Measurements from ENCODE around the gene NSMCE4A.
"Not testable (repeated sequence)": the region's sequence is repeated elsewhere in the genome, so short reads cannot be mapped to it uniquely, and the experiment has no call there.

Gene NSMCE4A

DNA sequence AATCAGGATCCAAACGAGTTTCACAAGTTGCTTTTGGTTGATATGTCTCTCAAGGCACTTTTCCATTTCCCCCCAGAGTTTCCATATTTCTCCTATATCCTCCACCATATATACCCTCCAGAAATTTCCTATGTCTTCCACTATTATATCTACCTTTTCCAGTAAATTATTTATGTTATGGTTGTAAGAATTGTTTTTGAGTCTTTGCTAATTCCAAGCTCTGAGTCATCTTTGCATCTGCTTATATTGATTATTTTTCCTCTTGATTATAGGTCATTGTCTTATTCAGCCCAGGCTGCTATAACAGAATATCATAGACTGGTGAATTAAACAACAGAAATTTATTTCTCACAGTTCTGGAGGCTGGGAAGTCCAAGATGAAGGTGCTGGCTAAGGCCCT, 26.7 kb upstream of the NSMCE4A start:
- no peak for ATAC-seq
- peaks cover 20% of the 10 kb centered on the region for H3K9me3 Mint-ChIP-seq
- H3K4me1 Mint-ChIP-seq = no peaks in the 10 kb centered on the region
- H3K27ac Mint-ChIP-seq = no peak overlapping the region
- DNase-seq (ENCODE audit: low spot score in 2 of 2) = no peak
- H3K4me3 Mint-ChIP-seq = no peak overlapping the region
- no peaks in the 10 kb centered on the region for H3K36me3 Mint-ChIP-seq

DNA sequence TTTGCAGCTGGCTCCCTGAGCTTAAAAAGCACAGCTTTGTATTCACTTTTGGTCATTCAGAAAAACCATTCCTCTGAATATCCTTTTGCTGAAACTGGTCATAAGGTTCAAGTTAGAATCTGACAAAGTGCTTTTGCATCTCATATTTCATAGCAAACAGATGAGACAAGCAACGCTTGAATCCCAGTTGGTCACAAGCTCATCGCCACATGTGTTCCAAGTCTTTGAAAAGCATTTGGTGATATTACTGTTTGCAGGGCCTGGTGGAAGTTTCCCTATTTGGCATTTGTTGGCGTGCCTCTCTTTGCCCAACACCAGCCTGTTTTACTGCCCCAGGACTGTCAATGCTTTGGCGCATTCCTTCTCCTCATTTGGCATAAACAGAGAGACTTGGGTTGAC, 24.3 kb upstream of the NSMCE4A start:
- DNase-seq (ENCODE audit: low spot score in 2 of 2) (no peak), ATAC-seq (no peak)
- no peak overlapping the region for H3K4me3 Mint-ChIP-seq
- H3K27ac Mint-ChIP-seq = no peak overlapping the region
- no peaks in the 10 kb centered on the region for H3K4me1 Mint-ChIP-seq
- peaks cover 20% of the 10 kb centered on the region for H3K9me3 Mint-ChIP-seq
- no peaks in the 10 kb centered on the region for H3K36me3 Mint-ChIP-seq

DNA sequence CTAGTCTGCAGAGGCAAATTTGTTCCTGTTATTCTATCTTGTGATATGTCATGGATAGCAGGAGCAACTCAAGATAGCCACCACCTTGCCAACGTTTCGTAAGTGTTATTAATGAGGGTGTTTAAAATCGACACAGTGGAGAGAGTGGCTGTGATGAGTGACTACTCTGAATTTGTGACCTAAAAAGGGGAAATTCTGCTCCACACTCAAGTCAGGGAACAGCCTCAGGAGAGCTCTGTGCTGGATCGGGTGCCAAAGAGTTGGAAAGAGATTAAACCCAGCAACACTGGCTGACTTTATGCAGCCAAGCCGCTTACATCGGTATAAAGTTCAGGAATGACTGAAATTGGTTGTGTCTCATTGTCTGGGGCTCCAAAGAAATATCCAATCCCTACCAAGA, 23.4 kb upstream of the NSMCE4A start:
- DNase-seq (ENCODE audit: low spot score in 2 of 2) = no peak
- Mint-ChIP-seq H3K27ac (no peak overlapping the region), H3K9me3 (peaks cover 20% of the 10 kb centered on the region), H3K4me3 (no peak overlapping the region), H3K36me3 (no peaks in the 10 kb centered on the region), H3K4me1 (no peaks in the 10 kb centered on the region)
- no peak for ATAC-seq

DNA sequence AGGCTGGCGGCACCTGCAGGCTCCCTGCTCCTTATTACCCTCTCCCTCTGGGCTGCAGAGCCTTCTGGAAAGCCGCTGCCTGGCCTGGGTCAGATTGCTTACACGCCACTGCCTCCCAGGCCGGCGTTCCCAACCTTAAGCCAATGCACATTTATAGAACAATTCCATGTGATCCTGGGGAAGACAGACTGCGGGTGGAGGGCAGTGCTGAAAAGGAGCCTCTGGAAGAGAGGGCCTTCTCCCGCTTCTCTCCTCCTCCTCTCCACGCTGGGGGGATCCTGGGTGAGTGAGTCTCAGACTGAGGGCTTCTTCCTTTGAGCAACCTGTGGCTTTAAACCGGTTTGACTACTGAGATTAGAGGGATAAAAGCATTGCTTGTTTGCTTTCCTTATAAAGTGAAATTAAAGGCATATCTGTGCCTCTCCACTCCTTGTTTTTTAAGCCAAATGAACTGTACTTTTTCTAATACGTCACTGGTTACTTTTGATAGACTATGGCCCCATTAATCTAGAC, 19.5 kb upstream of the NSMCE4A start:
- Mint-ChIP-seq H3K27ac (no peak overlapping the region), H3K36me3 (no peaks in the 10 kb centered on the region), H3K9me3 (peaks cover under 1% of the 10 kb centered on the region), H3K4me3 (no peak overlapping the region), H3K4me1 (peaks cover 6% of the 10 kb centered on the region)
- no peak for ATAC-seq
- DNase-seq (ENCODE audit: low spot score in 2 of 2) = no peak

- not testable (repeated sequence) for DNase-seq (ENCODE audit: low spot score in 2 of 2)
Measured at GRCh38 chr10:121991727-121992126, 16.7 kb upstream of the NSMCE4A start.

DNA sequence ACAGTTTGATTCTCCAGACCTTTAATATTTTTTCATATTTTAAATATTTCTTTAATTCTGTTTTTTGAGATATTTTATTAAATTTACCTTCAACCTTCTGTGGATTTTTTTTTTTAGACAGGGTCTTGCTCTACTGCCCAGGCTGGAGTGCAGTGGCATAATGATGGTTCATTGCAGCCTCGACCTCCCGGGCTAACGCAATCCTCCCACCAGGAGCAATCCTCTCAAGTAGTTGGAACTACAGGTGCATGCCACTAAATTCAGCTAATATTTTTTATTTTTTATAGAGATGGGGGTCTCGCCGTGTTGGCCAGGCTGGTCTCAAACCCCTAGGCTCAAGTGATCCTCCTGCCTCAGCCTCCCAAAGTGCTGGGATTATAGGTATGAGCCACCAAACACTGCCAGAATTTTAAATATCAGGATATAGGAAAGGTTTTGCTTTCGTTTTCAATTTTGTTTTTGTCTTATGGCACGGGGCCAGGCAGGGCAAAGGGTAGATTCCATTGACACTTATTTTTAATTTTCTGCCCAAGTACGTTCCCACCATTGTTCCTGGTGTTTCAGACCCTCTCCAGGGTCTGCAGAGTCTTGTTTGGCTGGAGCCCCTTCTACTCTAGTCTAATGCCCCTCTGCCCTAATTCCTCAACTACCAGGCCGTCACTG, 15.1 kb upstream of the NSMCE4A start:
- DNase-seq (ENCODE audit: low spot score in 2 of 2) (no peak), ATAC-seq (no peak)
- no peaks in the 10 kb centered on the region for H3K36me3 Mint-ChIP-seq
- H3K4me1 Mint-ChIP-seq = peaks cover 6% of the 10 kb centered on the region
- H3K9me3 Mint-ChIP-seq = no peaks in the 10 kb centered on the region
- H3K4me3 Mint-ChIP-seq = no peak overlapping the region
- H3K27ac Mint-ChIP-seq = no peak overlapping the region

More at GRCh38 chr10:121991727-121992126, 16.7 kb upstream of the NSMCE4A start:
- H3K36me3 Mint-ChIP-seq, ATAC-seq, H3K4me3 Mint-ChIP-seq, H3K9me3 Mint-ChIP-seq, H3K4me1 Mint-ChIP-seq, H3K27ac Mint-ChIP-seq: not testable (repeated sequence)

DNA sequence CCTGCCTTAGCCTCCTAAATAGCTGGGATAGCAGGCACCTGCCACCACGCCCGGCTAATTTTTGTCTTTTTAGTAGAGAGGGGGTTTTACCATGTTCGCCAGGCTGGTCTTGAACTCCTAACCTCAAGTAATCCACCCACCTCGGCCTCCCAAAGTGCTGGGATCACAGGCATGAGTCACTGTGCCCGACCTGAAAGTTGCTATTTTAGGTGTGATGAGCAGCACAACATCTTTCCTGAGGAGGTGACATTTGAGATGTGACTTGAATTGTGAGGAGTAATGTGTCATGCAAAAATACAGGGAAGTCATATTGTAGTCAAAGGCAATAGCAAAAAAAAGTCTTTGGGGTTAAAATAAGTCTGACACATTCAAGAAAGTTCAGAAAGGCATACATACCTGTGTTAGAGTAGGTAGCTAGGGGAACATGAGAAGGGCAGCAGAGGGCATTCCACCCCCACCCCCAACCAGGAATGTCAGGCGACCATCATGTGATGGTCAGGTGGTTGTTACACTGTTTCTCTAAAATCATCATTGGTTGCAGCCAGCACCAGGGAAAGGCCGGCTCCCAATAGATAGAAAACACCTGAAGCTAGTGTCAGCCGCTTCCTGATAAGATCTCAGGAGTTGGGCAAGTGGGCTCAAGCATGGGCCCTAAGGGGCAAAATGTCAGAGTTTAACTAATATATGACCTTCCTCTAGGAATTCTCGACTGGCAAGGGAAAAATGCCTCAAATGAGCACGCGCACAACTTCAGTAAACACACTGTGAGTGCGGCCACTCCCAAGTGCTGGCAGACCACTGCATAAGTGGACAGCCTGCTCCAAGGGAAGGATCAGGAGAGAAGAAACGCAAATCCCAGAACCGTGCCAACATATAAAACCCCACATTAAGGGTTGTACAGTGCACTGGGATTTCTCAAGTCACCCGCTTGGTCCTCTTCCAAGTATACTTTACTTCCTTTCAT, 13.6 kb upstream of the NSMCE4A start, which contains the start of gene TACC2:
TACC2 (plus strand) TSS at position 803 of the 964 bp plus-strand sequence. CDS start 32,819 bp downstream, outside the sequence.
- peaks cover 3% of the 10 kb centered on the region for H3K9me3 Mint-ChIP-seq
- H3K4me3 Mint-ChIP-seq = no peak within 1 kb of the TSS
- H3K27ac Mint-ChIP-seq = no peak within 1 kb of the TSS
- peaks cover 6% of the 10 kb centered on the region for H3K4me1 Mint-ChIP-seq
- DNase-seq (ENCODE audit: low spot score in 2 of 2) = no peak
- no peak for ATAC-seq
- H3K36me3 Mint-ChIP-seq = no peaks in the 10 kb centered on the region

DNA sequence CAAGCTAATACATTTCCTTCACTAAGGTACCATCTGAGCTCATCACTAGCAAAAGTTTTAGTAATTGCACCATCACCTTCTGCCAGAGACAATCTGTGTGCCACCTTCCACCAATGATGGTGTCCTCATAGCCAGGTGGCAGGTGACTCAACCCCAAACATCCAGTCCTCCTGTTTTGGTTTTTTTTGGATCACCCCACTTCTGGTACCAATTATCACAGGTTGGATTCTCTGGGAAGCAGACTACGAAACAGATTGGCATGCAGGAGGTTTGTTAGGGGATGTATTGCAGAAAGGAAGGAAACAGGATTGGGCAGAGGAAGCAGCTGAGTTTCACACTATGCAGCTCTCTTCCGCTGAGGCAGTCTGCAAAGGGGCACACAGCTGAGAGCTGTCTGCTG, 9.4 kb upstream of the NSMCE4A start:
- ATAC-seq = no peak
- Mint-ChIP-seq H3K9me3 (peaks cover 3% of the 10 kb centered on the region), H3K4me1 (no peaks in the 10 kb centered on the region)

DNA sequence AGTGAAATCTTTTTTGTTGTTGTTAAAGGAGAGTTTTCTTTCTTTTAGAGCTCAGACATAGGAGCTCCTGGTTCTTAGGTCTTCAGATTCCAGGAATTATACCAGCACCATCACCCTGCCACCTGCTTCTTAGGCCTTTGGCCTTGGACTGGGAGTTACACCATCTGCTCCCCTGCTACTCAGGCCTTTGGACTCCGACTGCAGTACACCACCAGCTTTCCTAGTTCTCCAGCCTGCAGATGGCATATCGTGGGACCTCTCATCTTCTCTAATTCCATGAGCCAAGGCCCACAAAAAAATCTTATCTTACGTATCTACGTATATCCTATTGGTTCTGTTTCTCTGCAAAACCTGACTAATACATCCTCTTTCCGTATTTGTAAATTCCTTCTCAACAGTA, 8.8 kb upstream of the NSMCE4A start:
- no peak overlapping the region for H3K4me3 Mint-ChIP-seq
- no peak overlapping the region for H3K27ac Mint-ChIP-seq
- ATAC-seq = no peak
- DNase-seq (ENCODE audit: low spot score in 2 of 2) = no peak
- H3K36me3 Mint-ChIP-seq = no peaks in the 10 kb centered on the region
- H3K4me1 Mint-ChIP-seq = no peaks in the 10 kb centered on the region
- H3K9me3 Mint-ChIP-seq = peaks cover 3% of the 10 kb centered on the region

More for the DNA sequence above, 9.4 kb upstream of the NSMCE4A start:
- Mint-ChIP-seq H3K4me3 (no peak overlapping the region), H3K27ac (no peak overlapping the region), H3K36me3 (no peaks in the 10 kb centered on the region)
- no peak for DNase-seq (ENCODE audit: low spot score in 2 of 2)

DNA sequence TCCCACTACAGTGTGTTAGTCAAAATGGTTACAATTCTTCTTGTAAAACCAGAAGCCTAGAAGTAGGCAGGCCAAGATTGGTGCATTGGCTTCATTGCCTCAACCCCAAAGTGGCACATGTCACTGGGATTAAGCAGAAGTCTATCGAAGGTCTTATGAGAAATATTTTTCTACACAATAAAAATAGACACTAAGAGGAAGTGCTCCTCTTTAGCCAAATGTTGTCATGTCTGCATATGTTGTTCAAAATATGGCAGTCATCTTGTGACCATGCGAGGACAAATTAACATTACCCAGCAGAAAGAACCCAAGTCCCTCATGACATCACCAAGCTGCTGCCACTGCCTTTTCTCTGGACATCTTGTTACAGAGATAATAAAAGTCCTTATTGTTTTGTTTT, 6.3 kb upstream of the NSMCE4A start:
- H3K36me3 Mint-ChIP-seq = no peaks in the 10 kb centered on the region
- no peak for ATAC-seq
- no peak for DNase-seq (ENCODE audit: low spot score in 2 of 2)
- H3K4me1 Mint-ChIP-seq = no peaks in the 10 kb centered on the region
- peaks cover 3% of the 10 kb centered on the region for H3K9me3 Mint-ChIP-seq
- no peak overlapping the region for H3K4me3 Mint-ChIP-seq
- H3K27ac Mint-ChIP-seq = no peak overlapping the region

GRCh38 chr10:121978511-121978910, 3.5 kb upstream of the NSMCE4A start:
- Mint-ChIP-seq H3K27ac (no peak overlapping the region), H3K36me3 (peaks cover 2% of the 10 kb centered on the region), H3K4me3 (no peak overlapping the region), H3K9me3 (no peaks in the 10 kb centered on the region), H3K4me1 (peaks cover 8% of the 10 kb centered on the region)
- no peak for ATAC-seq
- no peak for DNase-seq (ENCODE audit: low spot score in 2 of 2)

DNA sequence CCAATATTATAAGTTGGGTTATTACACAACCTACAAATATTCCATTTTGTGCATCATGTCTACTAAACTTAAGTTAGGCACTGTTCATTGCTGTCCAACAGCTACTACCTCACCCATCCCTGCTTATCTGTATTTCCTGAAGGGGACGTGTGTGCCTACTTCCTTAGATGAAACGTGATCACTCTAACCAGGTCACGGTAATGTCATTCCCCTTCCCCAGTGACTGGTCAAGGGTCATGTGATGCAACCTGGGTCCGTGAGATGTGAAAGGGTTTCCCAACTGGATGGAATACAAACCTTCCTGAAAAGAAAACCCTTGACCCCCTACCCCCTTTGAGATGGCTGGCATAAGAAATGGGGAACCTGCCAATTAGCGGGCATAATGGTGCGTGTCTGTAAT, 1.6 kb upstream of the NSMCE4A start:
- DNase-seq (ENCODE audit: low spot score in 2 of 2) (no peak), ATAC-seq (no peak)
- Mint-ChIP-seq H3K36me3 (peaks cover 17% of the 10 kb centered on the region), H3K4me1 (peaks cover 24% of the 10 kb centered on the region), H3K27ac (no peak overlapping the region), H3K9me3 (no peaks in the 10 kb centered on the region), H3K4me3 (no peak overlapping the region)

- Mint-ChIP-seq H3K27ac (no peak overlapping the region), H3K36me3 (peaks cover 29% of the 10 kb centered on the region), H3K9me3 (no peaks in the 10 kb centered on the region), H3K4me3 (peak overlapping the region; percentile 77), H3K4me1 (peaks cover 26% of the 10 kb centered on the region)
- DNase-seq (ENCODE audit: low spot score in 2 of 2) = no peak
- no peak for ATAC-seq
Measured at GRCh38 chr10:121975295-121976086, 474 bp upstream of the NSMCE4A start.

DNA sequence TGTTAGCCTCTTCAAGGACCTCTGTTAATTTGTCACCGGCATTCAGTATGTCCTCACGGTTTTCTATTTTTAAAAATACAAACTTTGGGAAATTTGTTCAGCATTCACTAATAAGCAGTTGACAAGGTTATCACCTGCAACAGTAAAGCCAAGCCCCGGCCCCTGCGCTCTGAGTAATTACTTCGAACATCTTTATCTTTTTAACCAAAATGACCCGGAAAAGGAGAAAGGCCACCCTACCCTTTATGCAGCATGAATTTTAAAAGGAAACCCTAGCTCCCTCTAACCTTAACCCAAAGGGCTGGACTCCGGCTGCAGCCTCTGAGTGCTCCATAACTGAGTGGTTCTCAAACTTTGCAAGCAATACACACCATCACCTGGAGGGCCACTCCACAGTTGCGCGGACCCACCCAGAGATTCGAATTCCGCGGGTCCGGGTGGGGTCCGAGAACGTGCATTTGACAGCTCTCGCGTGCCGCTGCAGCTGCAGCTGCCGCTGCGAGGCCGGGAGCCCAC, 940 bp downstream of the NSMCE4A start:
- DNase-seq (ENCODE audit: low spot score in 2 of 2) (peak in 1 of 2 donors; percentile 74), ATAC-seq (peak; percentile 36)
- H3K36me3 Mint-ChIP-seq = peaks cover 43% of the 10 kb centered on the region
- no peak overlapping the region for H3K27ac Mint-ChIP-seq
- H3K9me3 Mint-ChIP-seq = no peaks in the 10 kb centered on the region
- H3K4me3 Mint-ChIP-seq = peak overlapping the region; percentile 77
- H3K4me1 Mint-ChIP-seq = peaks cover 26% of the 10 kb centered on the region

DNA sequence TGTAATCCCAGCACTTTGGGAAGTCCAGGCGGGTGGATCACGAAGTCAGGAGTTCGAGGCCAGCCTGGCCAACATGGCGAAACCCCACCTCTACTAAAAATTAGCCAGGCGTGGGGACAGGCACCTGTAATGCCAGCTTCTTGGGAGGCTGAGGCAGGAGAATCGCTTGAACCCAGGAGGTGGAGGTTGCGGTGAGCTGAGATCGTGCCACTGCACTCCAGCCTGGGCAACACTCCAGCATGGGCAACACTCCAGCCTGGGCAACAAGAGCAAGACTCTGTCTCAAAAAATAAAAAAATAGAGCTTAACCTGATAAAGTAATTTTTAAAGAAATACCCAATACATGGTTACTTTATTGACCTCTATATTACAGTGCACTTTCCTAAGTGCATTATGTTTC, 5.9 kb downstream of the NSMCE4A start:
- not testable (repeated sequence) for H3K4me3 Mint-ChIP-seq; H3K27ac Mint-ChIP-seq; DNase-seq (ENCODE audit: low spot score in 2 of 2); H3K9me3 Mint-ChIP-seq; ATAC-seq
- peaks cover 24% of the 10 kb centered on the region for H3K4me1 Mint-ChIP-seq
- H3K36me3 Mint-ChIP-seq = peaks cover 91% of the 10 kb centered on the region
